H9 (cell line): ENCODE results near the gene GLCCI1. TPM values are rescaled to one million over a fixed set of nuclear protein-coding genes. Genes with fewer than 3 reads are reported as not detected.

Experiments
- DNase-seq: peaks from one replicate; pipeline ENCODE4 v3.0.0-alpha.2; 2017
- H2AFZ ChIP-seq: one replicate; pipeline ENCODE4 v1.6.1; 2013; ENCODE audit warnings: mild to moderate bottlenecking, low read length, control low read depth, moderate library complexity
- H2AK5ac ChIP-seq: 2 replicates; pipeline ENCODE4 v1.6.1; 2013; ENCODE audit warnings: low read length, control low read depth, mixed read lengths; ENCODE audit not compliant: insufficient read length
- H2BK120ac ChIP-seq: one replicate; pipeline ENCODE4 v1.6.1; 2013; ENCODE audit warnings: low read depth, mild to moderate bottlenecking, low read length, control low read depth, inconsistent platforms; ENCODE audit not compliant: poor library complexity, severe bottlenecking
- H2BK12ac ChIP-seq: 2 replicates; pipeline ENCODE4 v1.6.1; 2013; ENCODE audit warnings: low read length, control low read depth, mixed read lengths, low read depth; ENCODE audit not compliant: insufficient read length
- H2BK15ac ChIP-seq: 2 replicates; pipeline ENCODE4 v1.6.1; 2013; ENCODE audit warnings: low read depth, low read length, control low read depth
- H2BK20ac ChIP-seq: one replicate; pipeline ENCODE4 v1.6.1; 2013; ENCODE audit warnings: low read depth, mild to moderate bottlenecking, low read length, control low read depth, inconsistent platforms; ENCODE audit not compliant: poor library complexity, severe bottlenecking
- H2BK5ac ChIP-seq: 2 replicates; pipeline ENCODE4 v1.6.1; 2013; ENCODE audit warnings: low read length, control low read depth, mixed read lengths; ENCODE audit not compliant: insufficient read length
- H3K14ac ChIP-seq: 2 replicates; pipeline ENCODE4 v1.6.1; 2013; ENCODE audit warnings: low read length, control low read depth; ENCODE audit not compliant: insufficient read depth
- H3K18ac ChIP-seq: 2 replicates; pipeline ENCODE4 v1.6.1; 2013; ENCODE audit warnings: low read depth, mild to moderate bottlenecking, mixed read lengths, low read length, control low read depth; ENCODE audit not compliant: insufficient read length
- H3K23ac ChIP-seq: 2 replicates; pipeline ENCODE4 v1.6.1; 2013; ENCODE audit warnings: low read length, control low read depth, mixed read lengths, low read depth; ENCODE audit not compliant: insufficient read length
- H3K23me2 ChIP-seq: 2 replicates; pipeline ENCODE4 v1.6.1; 2013; ENCODE audit warnings: low read depth, mild to moderate bottlenecking, mixed read lengths, low read length, control low read depth; ENCODE audit not compliant: insufficient read length, poor library complexity, severe bottlenecking
- H3K27ac ChIP-seq: 2 replicates; pipeline ENCODE4 v1.5.1; 2013; ENCODE audit warnings: low read length, control low read depth, mixed read lengths, low read depth; ENCODE audit not compliant: insufficient read length
- H3K27me3 ChIP-seq: 2 replicates; pipeline ENCODE4 v1.6.1; 2013; ENCODE audit warnings: low read length, control low read depth, inconsistent platforms; ENCODE audit not compliant: insufficient read depth
- H3K4ac ChIP-seq: 2 replicates; pipeline ENCODE4 v1.6.1; 2013; ENCODE audit warnings: low read depth, mild to moderate bottlenecking, control low read depth, inconsistent platforms, low read length, moderate library complexity
- H3K4me1 ChIP-seq: 2 replicates; pipeline ENCODE4 v1.6.1; 2013; ENCODE audit warnings: low read length, control low read depth, inconsistent platforms; ENCODE audit not compliant: insufficient read depth
- H3K4me2 ChIP-seq: 2 replicates; pipeline ENCODE4 v1.6.1; 2013; ENCODE audit warnings: low read length, control low read depth, mixed read lengths; ENCODE audit not compliant: insufficient read length, insufficient read depth
- H3K56ac ChIP-seq: 2 replicates; pipeline ENCODE4 v1.6.1; 2013; ENCODE audit warnings: low read depth, mild to moderate bottlenecking, mixed read lengths, low read length, control low read depth; ENCODE audit not compliant: insufficient read length
- H3K79me1 ChIP-seq: 2 replicates; pipeline ENCODE4 v1.6.1; 2013; ENCODE audit warnings: low read depth, mild to moderate bottlenecking, moderate library complexity, low read length, control low read depth, inconsistent platforms; ENCODE audit not compliant: insufficient read depth, poor library complexity, severe bottlenecking
- H3K79me2 ChIP-seq: 2 replicates; pipeline ENCODE4 v1.6.1; 2013; ENCODE audit warnings: low read length, control low read depth, inconsistent platforms; ENCODE audit not compliant: insufficient read depth
- H3K9ac ChIP-seq: 2 replicates; pipeline ENCODE4 v1.6.1; 2013; ENCODE audit warnings: low read length, control low read depth, mixed read lengths; ENCODE audit not compliant: insufficient read length; ENCODE audit errors: extremely low read depth
- H3K9me3 ChIP-seq: one replicate; pipeline ENCODE4 v1.6.1; 2013; ENCODE audit warnings: low read depth, low read length, inconsistent platforms; ENCODE audit not compliant: control insufficient read depth
- H3T11ph ChIP-seq: one replicate; pipeline ENCODE4 v1.6.1; 2013; ENCODE audit warnings: mild to moderate bottlenecking, low read length, control low read depth, inconsistent platforms
- H4K20me1 ChIP-seq: one replicate; pipeline ENCODE4 v1.6.1; 2013; ENCODE audit not compliant: control insufficient read depth, insufficient read length, insufficient read depth
- H4K5ac ChIP-seq: 2 replicates; pipeline ENCODE4 v1.6.1; 2013; ENCODE audit warnings: low read depth, mild to moderate bottlenecking, mixed read lengths, low read length, control low read depth; ENCODE audit not compliant: insufficient read length
- H4K8ac ChIP-seq: replicated peaks from 2 replicates; pipeline ENCODE4 v1.6.1; 2013; ENCODE audit warnings: low read length, control low read depth, mixed read lengths, low read depth; ENCODE audit not compliant: insufficient read length
- H4K91ac ChIP-seq: 2 replicates; pipeline ENCODE4 v1.6.1; 2013; ENCODE audit warnings: low read depth, mild to moderate bottlenecking, moderate library complexity, mixed read lengths, low read length, control low read depth; ENCODE audit not compliant: insufficient read length
- H3K27ac Mint-ChIP-seq, 3 experiments: 2 replicates in 2 of 3; 3 replicates in 1 of 3; pipeline ENCODE4 v1.8.0; 2020 to 2021; ENCODE audit warnings: mixed read lengths in 3 of 3, mild to moderate bottlenecking in 1 of 3, moderate library complexity in 1 of 3
- H3K27me3 Mint-ChIP-seq: 2 replicates; pipeline ENCODE4 v1.8.0; 2021; ENCODE audit warnings: low read depth, mild to moderate bottlenecking, moderate library complexity, mixed read lengths
- H3K36me3 Mint-ChIP-seq, 3 experiments: 2 replicates in 2 of 3; 3 replicates in 1 of 3; pipeline ENCODE4 v1.8.0; 2020 to 2021; ENCODE audit warnings: low read depth in 3 of 3, mixed read lengths in 3 of 3; ENCODE audit not compliant: insufficient read depth in 1 of 3
- H3K4me1 Mint-ChIP-seq, 2 experiments: 2 replicates each; pipeline ENCODE4 v1.8.0; 2020; ENCODE audit warnings: mixed read lengths in 2 of 2
- H3K4me3 Mint-ChIP-seq, 2 experiments: 2 replicates in 1 of 2; 3 replicates in 1 of 2; pipeline ENCODE4 v1.8.0; 2020 to 2021; ENCODE audit warnings: mild to moderate bottlenecking in 2 of 2, mixed read lengths in 2 of 2, moderate library complexity in 1 of 2
- H3K9me3 Mint-ChIP-seq, 2 experiments: 2 replicates in 1 of 2; 3 replicates in 1 of 2; pipeline ENCODE4 v1.8.0; 2020; ENCODE audit warnings: mild to moderate bottlenecking in 2 of 2, mixed read lengths in 2 of 2, moderate library complexity in 1 of 2
- WGBS: extraction: QIAGEN DNeasy Blood & Tissue Kit; methylation state at CpG from one replicate; pipeline ENCODE4 v1.1.7; 2013; ENCODE audit warnings: missing lambda C conversion rate, low lambda C conversion rate, mixed read lengths; ENCODE audit not compliant: insufficient read length; ENCODE audit errors: extremely low coverage; 5-methylcytosine and 5-hydroxymethylcytosine counted together
- total RNA-seq: library from RNA; stranded (reverse); gene quantifications from 2 replicates; pipeline ENCODE4 v1.2.1, GENCODE V29; 2021
- TF ChIP-seq, protein P1 (sequence below): fragments of 200-600 bp; sonication (generic); conservative IDR thresholded peaks from 3 replicates; pipeline ENCODE4 v1.8.0; 2021; ENCODE audit warnings: antibody characterized with exemption, mild to moderate bottlenecking

Gene GLCCI1
- total RNA-seq, 1 experiment from 2014 or later = 19.1 TPM

GRCh38 chr7:8128449-8129317 lies 160.1 kb downstream of the GLCCI1 start:
- Histone ChIP-seq H2BK20ac (no peak overlapping the region), H4K91ac (no peak overlapping the region), H3K23me2 (no peaks in the 10 kb centered on the region), H3K56ac (no peak overlapping the region), H3K27ac (no peak overlapping the region), H2AFZ (no peak overlapping the region), H3K4me1 (no peaks in the 10 kb centered on the region), H3K27me3 (no peaks in the 10 kb centered on the region), H2BK12ac (no peak overlapping the region), H4K5ac (no peak overlapping the region), H3K4ac (no peak overlapping the region), H4K8ac (no peak overlapping the region), H3K79me1 (no peaks in the 10 kb centered on the region), H2BK120ac (no peak overlapping the region), H3K23ac (no peak overlapping the region), H3K4me2 (no peak overlapping the region), H3K9me3 (no peaks in the 10 kb centered on the region), H2BK15ac (no peak overlapping the region), H3K9ac (no peak overlapping the region), H3K18ac (no peak overlapping the region), H3T11ph (no peak overlapping the region), H4K20me1 (no peaks in the 10 kb centered on the region), H3K79me2 (no peaks in the 10 kb centered on the region), H2AK5ac (no peak overlapping the region), H2BK5ac (no peak overlapping the region), H3K14ac (no peak overlapping the region)
- Mint-ChIP-seq H3K27me3 (no peaks in the 10 kb centered on the region), H3K9me3 (no peaks in the 10 kb centered on the region; a peak in 1 of 5 replicates), H3K4me3 (no peak overlapping the region), H3K36me3 (peaks cover 0 to 6% (median 6%) of the 10 kb centered on the region in 3 experiments; a peak in 3 of 7 replicates), H3K27ac (no peak overlapping the region), H3K4me1 (peaks cover 8 to 11% of the 10 kb centered on the region in 2 experiments)
- WGBS = no CpG with 5 or more reads among the region's 12 CpGs
- TF ChIP-seq, protein P1, sequence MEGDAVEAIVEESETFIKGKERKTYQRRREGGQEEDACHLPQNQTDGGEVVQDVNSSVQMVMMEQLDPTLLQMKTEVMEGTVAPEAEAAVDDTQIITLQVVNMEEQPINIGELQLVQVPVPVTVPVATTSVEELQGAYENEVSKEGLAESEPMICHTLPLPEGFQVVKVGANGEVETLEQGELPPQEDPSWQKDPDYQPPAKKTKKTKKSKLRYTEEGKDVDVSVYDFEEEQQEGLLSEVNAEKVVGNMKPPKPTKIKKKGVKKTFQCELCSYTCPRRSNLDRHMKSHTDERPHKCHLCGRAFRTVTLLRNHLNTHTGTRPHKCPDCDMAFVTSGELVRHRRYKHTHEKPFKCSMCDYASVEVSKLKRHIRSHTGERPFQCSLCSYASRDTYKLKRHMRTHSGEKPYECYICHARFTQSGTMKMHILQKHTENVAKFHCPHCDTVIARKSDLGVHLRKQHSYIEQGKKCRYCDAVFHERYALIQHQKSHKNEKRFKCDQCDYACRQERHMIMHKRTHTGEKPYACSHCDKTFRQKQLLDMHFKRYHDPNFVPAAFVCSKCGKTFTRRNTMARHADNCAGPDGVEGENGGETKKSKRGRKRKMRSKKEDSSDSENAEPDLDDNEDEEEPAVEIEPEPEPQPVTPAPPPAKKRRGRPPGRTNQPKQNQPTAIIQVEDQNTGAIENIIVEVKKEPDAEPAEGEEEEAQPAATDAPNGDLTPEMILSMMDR = no peak
- no peak for DNase-seq
